Activated CD8-positive, alpha-beta T cell treated with anti-CD3 and anti-CD28 coated beads for 36 hours (primary cell): ENCODE measurements around the gene ZNF581. TPM values are rescaled to one million over a fixed set of nuclear protein-coding genes. Genes with fewer than 3 reads are reported as not detected.

ENCODE experiments used
- ATAC-seq: fragments of 200-7000 bp; cut with Tn5 transposase; one replicate; pipeline ENCODE4 v1.10.0; 2021; ENCODE audit warnings: mild to moderate bottlenecking, moderate library complexity
- CTCF ChIA-PET: fragments of 350-600 bp; sonication (Branson Sonifier 250); formaldehyde crosslinking; loops from one replicate; lab custom pipeline; 2021; ENCODE audit warnings: antibody characterized with exemption; lab: Charles Lee
- POLR2A ChIA-PET: fragments of 350-600 bp; sonication (Branson Sonifier 250); formaldehyde crosslinking; loops from one replicate; lab custom pipeline; 2021; ENCODE audit warnings: antibody characterized with exemption; lab: Charles Lee
- DNase-seq: peaks from one replicate; pipeline ENCODE4 v3.0.0-alpha.2; 2020
- H3K27ac Mint-ChIP-seq: one replicate; pipeline ENCODE4 v1.8.0; 2021; ENCODE audit warnings: mild to moderate bottlenecking, mixed read lengths
- H3K27me3 Mint-ChIP-seq: one replicate; pipeline ENCODE4 v1.8.0; 2021; ENCODE audit warnings: mixed read lengths
- H3K36me3 Mint-ChIP-seq: one replicate; pipeline ENCODE4 v1.8.0; 2021; ENCODE audit warnings: low read depth, mixed read lengths
- H3K4me1 Mint-ChIP-seq: one replicate; pipeline ENCODE4 v1.8.0; 2021; ENCODE audit warnings: low read depth, mixed read lengths
- H3K4me3 Mint-ChIP-seq: one replicate; pipeline ENCODE4 v1.8.0; 2021; ENCODE audit warnings: mild to moderate bottlenecking, moderate library complexity, mixed read lengths
- H3K9me3 Mint-ChIP-seq: one replicate; pipeline ENCODE4 v1.8.0; 2021; ENCODE audit warnings: mixed read lengths
- intact Hi-C: fragments of 100-400 bp; cut with micrococcal nuclease; formaldehyde crosslinking; loops from one replicate; pipeline ENCODE4 v1.10.0; 2022
- total RNA-seq, 2 experiments: library from RNA; stranded (reverse); gene quantifications; one replicate each; pipeline ENCODE4 v1.2.3, GENCODE V29; 2021
- TF ChIP-seq, protein P1 (sequence below): fragments of 200-600 bp; IDR thresholded peaks from one replicate; pipeline ENCODE4 v1.8.0; 2022; ENCODE audit warnings: antibody characterized with exemption, mild to moderate bottlenecking

The ZNF581 gene
- total RNA-seq, 2 experiments from 2014 or later: 30.4 to 34.5 TPM

DNA sequence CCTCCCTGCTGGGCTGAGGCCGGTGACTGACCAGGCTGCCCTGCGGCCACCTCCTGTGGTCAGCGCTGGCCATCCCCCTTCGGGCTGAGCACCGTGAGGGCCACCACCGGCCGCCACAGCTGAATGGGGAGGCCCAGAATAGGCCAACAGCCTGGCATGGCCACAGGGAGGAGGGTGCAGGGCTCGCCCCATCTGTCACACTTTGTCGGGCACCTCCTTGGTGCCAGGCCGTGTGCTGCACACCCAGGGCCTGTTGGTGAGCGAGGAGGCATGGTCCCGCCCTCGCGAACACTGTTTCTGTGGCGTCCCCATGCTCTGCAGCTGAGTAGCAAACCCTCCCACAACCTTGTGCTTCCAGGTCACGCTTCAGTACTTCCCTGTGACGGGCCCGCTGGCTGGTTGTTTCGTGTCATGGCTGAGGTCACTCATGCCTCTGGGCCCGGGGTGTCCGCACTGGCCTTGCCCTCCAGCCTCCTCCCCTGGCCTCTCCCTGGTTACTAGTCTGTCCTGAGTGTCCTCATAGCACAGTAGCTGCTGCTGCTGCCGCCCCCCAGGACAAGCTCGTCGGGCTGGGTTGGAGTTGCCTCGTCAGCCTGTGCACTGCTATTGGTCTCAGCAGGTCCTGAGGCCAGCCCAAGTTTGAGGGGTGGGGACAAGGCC is 46.8 kb downstream of the ZNF581 start:
- peaks cover 8% of the 10 kb centered on the region for H3K4me1 Mint-ChIP-seq
- H3K27me3 Mint-ChIP-seq: no peaks in the 10 kb centered on the region
- no peaks in the 10 kb centered on the region for H3K9me3 Mint-ChIP-seq
- CTCF ChIA-PET: no interaction called here
- H3K4me3 Mint-ChIP-seq: no peak overlapping the region
- TF ChIP-seq, protein P1, sequence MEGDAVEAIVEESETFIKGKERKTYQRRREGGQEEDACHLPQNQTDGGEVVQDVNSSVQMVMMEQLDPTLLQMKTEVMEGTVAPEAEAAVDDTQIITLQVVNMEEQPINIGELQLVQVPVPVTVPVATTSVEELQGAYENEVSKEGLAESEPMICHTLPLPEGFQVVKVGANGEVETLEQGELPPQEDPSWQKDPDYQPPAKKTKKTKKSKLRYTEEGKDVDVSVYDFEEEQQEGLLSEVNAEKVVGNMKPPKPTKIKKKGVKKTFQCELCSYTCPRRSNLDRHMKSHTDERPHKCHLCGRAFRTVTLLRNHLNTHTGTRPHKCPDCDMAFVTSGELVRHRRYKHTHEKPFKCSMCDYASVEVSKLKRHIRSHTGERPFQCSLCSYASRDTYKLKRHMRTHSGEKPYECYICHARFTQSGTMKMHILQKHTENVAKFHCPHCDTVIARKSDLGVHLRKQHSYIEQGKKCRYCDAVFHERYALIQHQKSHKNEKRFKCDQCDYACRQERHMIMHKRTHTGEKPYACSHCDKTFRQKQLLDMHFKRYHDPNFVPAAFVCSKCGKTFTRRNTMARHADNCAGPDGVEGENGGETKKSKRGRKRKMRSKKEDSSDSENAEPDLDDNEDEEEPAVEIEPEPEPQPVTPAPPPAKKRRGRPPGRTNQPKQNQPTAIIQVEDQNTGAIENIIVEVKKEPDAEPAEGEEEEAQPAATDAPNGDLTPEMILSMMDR: no peak
- DNase-seq (no peak), ATAC-seq (no peak)
- intact Hi-C loops: no loop called here
- H3K36me3 Mint-ChIP-seq: peaks cover 12% of the 10 kb centered on the region
- POLR2A ChIA-PET: no interaction called here
- no peak overlapping the region for H3K27ac Mint-ChIP-seq

- ATAC-seq (no peak), DNase-seq (no peak)
- H3K27me3 Mint-ChIP-seq: no peaks in the 10 kb centered on the region
- peaks cover 8% of the 10 kb centered on the region for H3K36me3 Mint-ChIP-seq
- no peaks in the 10 kb centered on the region for H3K9me3 Mint-ChIP-seq
- H3K4me1 Mint-ChIP-seq: peaks cover 5% of the 10 kb centered on the region
- no peak overlapping the region for H3K4me3 Mint-ChIP-seq
- intact Hi-C loops: no loop called here
- TF ChIP-seq, protein P1: no peak
- POLR2A ChIA-PET: interaction anchor here (0.5 kb wide), 1 partner anchor 288 kb away, joined by 3 read pairs; no protein-coding TSS in a partner anchor
- CTCF ChIA-PET: no interaction called here
- no peak overlapping the region for H3K27ac Mint-ChIP-seq
These were observed 47.5 kb downstream of the ZNF581 start for GRCh38 chr19:55690769-55691545.

DNA sequence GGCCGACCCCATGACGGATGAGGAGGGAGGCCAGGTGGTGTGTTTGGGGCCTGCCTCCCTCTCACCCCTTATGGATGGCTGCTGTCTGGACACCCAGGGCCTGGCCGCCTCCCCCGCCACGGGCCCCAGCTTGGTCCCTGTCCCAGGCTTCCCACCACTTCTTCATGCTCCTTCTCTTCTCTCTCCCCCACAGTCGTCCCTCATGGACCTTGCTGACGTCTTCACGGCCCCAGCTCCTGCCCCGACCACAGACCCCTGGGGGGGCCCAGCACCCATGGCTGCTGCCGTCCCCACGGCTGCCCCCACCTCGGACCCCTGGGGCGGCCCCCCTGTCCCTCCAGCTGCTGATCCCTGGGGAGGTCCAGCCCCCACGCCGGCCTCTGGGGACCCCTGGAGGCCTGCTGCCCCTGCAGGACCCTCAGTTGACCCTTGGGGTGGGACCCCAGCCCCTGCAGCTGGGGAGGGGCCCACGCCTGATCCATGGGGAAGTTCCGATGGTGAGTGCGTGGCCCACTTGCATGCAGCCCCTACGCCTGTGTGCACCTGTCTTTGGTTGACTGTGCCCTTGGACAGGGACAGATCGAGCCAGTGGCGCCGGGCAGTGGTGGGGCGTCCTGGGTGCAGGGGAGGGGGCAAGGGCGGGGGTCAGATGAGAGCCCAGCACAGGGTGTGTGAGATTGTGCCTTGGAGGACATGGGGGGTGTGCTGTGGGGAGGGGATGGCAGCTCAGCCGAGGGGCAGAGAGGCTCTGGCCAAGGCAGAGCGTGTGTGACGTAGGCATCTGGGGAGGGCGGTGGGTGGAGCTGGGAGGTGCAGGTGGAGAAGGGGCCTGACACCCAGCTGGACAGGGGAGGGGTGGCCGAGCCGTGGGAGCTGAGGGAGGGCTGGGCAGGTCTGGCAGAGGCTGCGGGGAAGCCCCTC is 48.4 kb downstream of the ZNF581 start:
- Mint-ChIP-seq H3K36me3 (peaks cover 6% of the 10 kb centered on the region), H3K9me3 (no peaks in the 10 kb centered on the region), H3K4me3 (no peak overlapping the region), H3K27ac (no peak overlapping the region), H3K4me1 (peaks cover 3% of the 10 kb centered on the region), H3K27me3 (no peaks in the 10 kb centered on the region)
- DNase-seq (no peak), ATAC-seq (no peak)
- TF ChIP-seq, protein P1: no peak
- ChIA-PET POLR2A (interaction anchor here (0.5 kb wide), 1 partner anchor 289 kb away, joined by 3 read pairs; no protein-coding TSS in a partner anchor), CTCF (no interaction called here)
- intact Hi-C loops: no loop called here

GRCh38 chr19:55692681-55693081 is 49.2 kb downstream of the ZNF581 start:
- CTCF ChIA-PET: no interaction called here
- Mint-ChIP-seq H3K9me3 (no peaks in the 10 kb centered on the region), H3K27ac (no peak overlapping the region), H3K27me3 (no peaks in the 10 kb centered on the region), H3K4me1 (no peaks in the 10 kb centered on the region), H3K36me3 (peaks cover 6% of the 10 kb centered on the region), H3K4me3 (no peak overlapping the region)
- TF ChIP-seq, protein P1: no peak
- DNase-seq (no peak), ATAC-seq (no peak)
- POLR2A ChIA-PET: no interaction called here
- intact Hi-C loops: no loop called here
